ENCODE results near the gene SH3D19.

Gene SH3D19

DNA sequence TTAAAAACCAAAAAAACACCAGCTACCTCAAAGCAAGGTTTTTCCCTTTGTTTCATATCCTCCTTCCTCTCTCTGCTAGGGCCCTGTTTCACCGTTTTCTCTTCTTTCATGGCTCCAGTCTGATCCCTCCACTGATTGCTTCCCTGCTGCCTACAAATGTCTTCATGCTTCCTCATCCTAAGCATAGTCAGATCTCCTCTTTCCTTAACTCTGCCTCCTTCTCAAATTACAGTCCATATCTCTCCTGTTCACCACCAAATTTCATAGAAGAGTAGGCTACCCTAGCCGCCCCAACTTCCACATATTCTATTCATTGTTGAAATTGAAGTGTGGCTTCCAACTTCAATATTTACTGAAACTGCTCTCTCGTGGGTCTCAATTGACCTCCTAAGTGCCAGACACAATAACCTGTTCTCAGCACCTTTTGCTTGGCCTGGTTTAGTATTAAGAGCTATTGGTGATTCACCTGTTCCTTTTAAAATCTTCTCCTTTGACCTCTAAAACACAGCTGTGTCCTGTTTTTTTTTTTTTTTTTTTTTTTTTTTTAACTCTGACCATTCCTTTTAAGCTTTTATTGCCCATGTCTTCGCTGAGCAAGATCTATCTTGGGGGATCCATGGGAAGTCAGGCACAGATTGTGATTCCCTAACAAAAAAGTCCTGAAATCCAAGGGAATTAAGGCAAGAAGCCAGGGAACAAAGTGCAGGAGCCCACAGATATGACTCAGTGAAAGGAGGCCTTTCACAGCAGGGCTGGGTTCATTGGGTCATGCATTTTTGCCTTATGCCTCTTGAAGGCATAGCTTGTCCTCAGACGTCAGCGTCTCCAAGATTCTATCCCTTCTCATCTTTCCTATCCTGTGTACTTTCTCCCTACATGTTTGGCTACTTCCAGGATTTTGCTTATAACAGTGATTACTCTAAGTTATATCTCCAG lies 140.6 kb downstream of the SH3D19 start:
- no peak for DNase-seq

DNA sequence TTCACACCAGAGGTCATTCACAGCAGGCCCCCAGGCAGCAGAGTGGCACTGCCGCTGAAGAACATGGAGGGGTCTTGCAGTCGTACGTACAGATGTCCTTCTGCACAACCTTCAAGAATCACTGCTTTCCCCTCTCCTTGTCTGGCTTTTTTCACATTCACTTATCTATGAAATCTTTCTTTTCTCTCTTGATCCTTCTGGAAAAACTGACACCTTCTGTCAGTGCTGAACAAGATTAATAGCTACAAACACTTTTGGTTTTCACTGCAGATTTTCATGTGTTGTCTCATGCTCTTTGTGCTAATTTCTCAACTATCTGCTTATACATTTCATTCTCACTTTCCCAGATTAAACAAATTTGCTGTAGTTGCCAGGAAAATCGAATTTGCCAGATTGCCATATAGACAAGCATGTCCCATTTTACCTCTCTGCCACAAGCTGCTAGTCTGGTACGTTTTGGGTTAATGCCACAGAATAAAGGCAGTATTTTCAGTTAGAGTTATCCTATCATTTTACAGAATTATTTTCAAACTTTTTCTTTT lies 142.9 kb downstream of the SH3D19 start:
- DNase-seq = no peak

GRCh38 chr4:151176685-151177084 lies 148.7 kb downstream of the SH3D19 start:
- DNase-seq = no peak

DNA sequence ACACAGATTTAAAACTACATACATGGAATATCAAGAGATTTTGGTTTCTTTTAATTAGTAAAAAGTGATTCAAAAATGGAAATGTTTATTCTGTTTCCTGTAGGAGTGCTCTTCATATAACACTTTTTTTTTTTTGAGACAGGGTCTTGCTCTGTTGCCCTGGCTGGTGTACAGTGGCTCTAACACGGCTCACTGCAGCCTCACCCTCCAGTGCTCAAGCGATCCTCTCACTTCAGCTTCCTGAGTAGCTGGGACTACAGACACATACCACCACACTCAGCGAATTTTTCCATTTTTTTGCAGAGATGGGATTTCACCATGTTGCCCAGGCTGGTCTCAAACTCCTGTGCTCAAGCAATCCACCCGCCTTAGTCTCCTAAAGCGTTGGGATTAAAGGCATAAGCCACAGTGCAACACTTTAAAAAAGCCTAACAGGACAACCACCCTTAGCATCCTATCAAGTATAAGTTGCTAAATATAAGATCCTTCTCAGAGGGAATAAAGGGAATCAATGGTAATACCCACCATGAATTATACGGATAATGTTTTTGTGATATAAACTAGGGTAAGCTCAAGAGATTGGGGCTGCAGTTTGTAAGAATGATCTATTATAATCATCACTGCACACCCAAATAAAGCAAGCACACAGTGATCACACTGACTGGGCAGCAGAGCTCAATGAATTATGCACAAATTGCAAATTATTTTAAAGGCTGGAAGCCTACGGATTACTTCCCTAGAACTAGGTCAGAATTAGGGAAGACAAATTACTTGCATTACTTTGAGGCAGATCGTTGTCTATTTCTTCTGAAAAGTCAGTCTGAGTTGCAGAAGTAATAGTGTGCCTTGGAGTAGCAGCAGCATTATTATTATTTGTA lies 149.4 kb downstream of the SH3D19 start:
- no peak for DNase-seq

GRCh38 chr4:151175233-151175632 lies 150.2 kb downstream of the SH3D19 start:
- DNase-seq = no peak

GRCh38 chr4:151174784-151175183 lies 150.6 kb downstream of the SH3D19 start:
- DNase-seq = no peak

DNA sequence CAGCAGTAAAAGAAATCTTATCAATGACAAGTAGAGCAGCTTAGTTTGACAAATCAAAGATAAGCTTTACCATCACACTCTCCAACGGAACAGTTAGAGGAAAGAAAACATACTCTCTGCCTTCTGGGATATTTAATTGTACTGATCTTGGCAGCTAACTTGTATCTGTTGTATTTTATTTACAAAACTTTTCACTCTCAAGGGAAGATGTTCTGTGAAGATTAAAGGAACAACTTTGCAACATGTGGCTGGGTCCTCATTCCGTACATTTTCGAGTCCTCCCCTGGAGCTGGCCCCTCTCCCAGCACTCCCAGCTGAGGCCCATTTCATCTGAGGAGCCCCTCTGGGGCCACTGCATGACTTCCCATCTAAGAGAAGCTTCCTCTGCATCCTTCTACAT lies 151.5 kb downstream of the SH3D19 start:
- no peak for DNase-seq

- no peak for DNase-seq
Observed at GRCh38 chr4:151169900-151170299, 155.5 kb downstream of the SH3D19 start.

DNA sequence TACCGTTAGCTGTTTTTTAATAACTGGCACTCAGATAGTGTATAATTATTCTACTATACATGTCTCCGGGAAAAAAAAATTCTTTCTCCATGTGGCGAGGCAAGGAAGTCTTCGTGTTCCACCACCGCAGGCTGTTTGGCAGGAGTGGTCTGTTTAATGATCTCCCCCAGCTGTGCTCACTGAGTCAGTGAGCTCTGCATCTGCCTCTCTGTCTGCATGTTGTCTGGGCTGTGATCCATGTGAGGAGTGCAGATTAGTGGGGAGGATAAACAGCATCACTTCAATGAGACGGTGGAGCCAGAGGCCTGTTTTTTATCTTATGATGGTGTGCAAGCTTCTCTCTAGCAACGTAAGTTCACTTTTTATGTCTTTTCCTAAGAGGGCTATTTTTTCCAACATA lies 156.2 kb downstream of the SH3D19 start:
- no peak for DNase-seq

GRCh38 chr4:151167561-151167960 lies 157.8 kb downstream of the SH3D19 start:
- DNase-seq = no peak

DNA sequence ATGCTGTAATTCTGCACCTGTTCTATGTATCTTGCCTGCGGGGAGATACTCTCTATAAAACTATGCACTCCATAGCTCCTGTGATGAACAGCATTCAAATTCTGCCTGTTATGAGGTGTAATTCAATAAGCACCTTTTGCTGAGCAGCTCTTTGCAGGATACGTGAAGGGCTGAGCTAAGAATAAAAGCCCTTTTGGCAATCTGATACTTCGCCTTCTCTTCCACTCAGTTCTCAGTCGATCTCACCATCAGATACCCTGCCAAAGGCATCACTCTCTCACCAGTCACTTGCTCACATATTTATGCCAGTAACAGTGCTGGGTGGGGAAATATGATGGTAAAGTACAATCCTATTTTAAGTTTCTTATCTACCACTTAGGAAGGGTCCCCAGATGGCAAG lies 158.8 kb downstream of the SH3D19 start:
- no peak for DNase-seq

GRCh38 chr4:151165205-151166000 lies 160.0 kb downstream of the SH3D19 start:
- DNase-seq = no peak

GRCh38 chr4:151163855-151164254 lies 161.6 kb downstream of the SH3D19 start:
- DNase-seq = no peak

GRCh38 chr4:151158979-151159378 lies 166.4 kb downstream of the SH3D19 start:
- no peak for DNase-seq

- DNase-seq = no peak
Observed at GRCh38 chr4:151157543-151157942, 167.9 kb downstream of the SH3D19 start.

DNA sequence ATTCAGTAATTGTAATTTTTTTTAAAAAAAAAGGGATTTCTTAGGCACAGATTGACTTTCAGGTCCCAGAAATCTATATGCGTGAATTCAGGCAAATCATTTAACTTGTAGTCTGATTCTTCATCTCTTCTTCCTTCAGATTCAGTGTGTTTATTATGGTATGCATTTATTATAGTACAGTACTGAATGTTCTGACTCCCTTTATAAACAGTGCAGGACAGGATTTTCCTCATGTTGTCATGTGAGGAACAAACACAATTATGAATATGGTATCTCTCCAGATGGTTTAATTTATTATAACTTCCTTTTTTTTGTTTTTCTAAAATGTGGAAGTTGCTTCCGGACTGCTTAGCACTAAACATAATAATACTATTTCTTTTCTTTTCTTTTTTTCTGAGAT lies 171.8 kb downstream of the SH3D19 start:
- no peak for DNase-seq

- no peak for DNase-seq
Observed at GRCh38 chr4:151152028-151152427, 173.4 kb downstream of the SH3D19 start.

- no peak for DNase-seq
Observed at GRCh38 chr4:151150821-151151580, 174.4 kb downstream of the SH3D19 start.

- DNase-seq = no peak
Observed at GRCh38 chr4:151148261-151148660, 177.1 kb downstream of the SH3D19 start.

DNA sequence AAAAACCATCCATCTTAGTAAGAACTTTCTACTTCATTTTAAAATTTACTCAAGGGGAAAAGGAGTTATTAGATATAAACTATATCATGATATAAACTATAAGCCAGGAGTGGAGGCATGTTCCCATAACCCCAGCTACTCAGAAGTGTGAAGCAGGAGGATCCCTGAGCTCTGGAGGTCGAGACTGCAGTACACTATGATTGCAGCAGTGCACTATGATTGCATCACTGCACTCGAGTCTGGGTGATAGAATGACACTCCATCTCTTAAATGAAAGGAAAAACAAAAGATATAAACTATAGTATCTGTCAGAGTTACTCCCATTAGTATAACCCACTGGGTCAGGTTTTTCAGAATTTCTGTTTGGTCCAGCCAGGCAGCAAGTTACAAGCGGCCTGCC lies 178.4 kb downstream of the SH3D19 start:
- no peak for DNase-seq

DNA sequence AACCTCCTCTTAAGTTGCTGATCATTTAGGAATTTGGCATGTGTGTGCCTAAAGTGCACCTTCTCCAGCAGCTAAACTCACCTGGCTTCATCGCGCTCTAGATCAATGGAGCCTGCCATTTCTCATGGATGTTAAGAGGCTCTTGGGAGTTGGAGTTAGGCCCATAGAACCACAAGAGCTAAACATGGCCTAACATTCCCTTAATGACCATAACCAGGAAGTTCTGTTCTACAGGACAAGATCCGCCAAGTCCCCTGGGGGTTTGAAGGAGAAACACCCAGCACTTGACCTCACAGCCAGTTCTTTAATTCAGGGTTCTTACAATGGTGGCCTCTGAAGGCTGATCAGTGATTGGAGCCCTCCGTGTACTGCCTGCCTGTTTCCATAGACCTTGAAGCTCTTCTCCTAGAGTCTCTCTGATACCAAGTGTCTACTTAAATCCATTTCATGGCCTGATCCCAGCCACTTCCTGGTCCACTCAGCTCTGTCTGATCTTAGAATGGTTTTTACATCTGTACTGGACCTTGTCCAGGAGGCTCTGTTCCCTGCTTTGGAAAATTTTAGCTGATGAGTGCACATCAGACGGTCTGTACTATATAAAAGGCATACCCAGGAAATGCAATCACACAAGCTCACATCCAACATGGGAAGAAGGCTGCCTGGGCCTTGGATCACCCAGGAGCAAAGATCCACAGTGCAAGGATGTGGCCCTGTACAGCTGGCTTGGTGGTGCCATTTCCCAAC lies 180.9 kb downstream of the SH3D19 start:
- DNase-seq = no peak

All from T-helper 9 cell (primary cell).